HG02885 (cell line): ENCODE results near the gene PAGE4.

ENCODE experiments used
- ATAC-seq: cut with Tn5 transposase; IDR thresholded peaks from one replicate; pipeline ENCODE4 v1.9.1; 2021; ENCODE audit warnings: mild to moderate bottlenecking; ENCODE audit not compliant: unreplicated experiment, poor library complexity

Gene PAGE4, protein sequence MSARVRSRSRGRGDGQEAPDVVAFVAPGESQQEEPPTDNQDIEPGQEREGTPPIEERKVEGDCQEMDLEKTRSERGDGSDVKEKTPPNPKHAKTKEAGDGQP

GRCh38 chrX:49829016-49829415 lies at the start of gene PAGE4:
PAGE4 (plus strand) TSS chrX:49829303; CDS start chrX:49830429, 1,126 bp downstream.
- ATAC-seq, result no peak

DNA sequence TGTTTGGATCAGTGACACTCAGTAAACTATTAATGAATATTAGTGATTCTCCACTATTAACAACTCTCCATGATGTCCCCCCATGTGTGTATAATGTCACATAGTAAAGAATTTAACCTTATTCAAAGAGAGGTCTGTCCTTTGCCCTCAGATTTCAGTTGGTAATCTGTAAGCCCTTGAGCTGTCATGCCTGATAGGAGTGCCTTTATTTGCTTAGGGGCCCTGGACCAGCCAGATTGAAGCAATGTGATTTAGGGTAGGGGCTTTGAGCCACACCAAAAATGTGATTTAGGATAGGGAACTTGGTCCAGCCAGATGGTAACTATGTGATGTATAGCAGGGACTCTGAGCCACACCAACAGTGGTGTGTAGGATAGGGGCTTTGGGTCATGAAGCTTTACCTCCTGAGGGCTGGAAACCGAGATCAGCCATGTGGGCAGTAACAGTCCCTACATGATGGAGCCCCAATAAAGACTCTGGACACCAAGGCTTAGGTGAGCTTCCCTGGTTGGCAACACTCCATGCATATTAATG lies 44.3 kb upstream of the PAGE4 start:
- ATAC-seq, result no peak

GRCh38 chrX:49792376-49792775 lies 36.7 kb upstream of the PAGE4 start:
- no peak for ATAC-seq

DNA sequence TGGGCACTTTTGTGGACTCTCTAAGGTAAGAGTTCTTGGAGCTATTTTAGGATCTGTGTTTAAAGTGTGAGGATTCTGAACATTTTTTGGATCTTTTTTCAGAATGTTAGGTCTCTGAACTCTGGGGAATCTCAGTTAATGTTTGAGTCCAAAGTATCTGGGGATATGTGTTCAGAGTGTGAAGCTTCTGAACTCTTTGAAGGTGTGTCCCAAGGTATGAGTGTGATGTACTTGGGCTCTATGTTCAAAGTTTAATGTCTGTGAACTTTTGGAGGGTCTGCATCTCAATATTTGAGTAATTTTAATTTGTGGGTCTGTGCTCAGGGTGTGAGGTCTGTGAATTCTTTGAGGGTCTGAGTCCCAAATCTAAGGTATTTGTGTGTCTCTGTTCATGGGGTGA lies 35.4 kb upstream of the PAGE4 start:
- no peak for ATAC-seq

DNA sequence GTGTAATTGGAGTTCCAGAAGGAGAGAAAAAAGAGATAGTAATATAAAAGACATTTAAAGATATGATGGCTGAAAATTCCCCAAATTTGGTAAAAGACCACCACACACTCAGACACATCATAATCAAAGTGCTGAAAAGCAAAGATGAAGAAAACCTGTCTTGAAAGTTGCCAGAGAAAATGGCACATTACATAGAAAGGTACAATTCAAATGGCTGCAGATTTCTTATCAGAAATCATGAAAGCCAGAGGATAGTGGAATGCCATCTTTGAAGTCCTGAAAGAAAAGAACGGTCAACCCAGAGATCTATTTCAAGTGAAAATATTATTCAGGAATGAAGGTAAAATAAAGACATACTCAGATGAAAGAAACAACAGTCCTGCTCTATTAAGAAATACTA lies 29.3 kb upstream of the PAGE4 start:
- ATAC-seq, result no peak

DNA sequence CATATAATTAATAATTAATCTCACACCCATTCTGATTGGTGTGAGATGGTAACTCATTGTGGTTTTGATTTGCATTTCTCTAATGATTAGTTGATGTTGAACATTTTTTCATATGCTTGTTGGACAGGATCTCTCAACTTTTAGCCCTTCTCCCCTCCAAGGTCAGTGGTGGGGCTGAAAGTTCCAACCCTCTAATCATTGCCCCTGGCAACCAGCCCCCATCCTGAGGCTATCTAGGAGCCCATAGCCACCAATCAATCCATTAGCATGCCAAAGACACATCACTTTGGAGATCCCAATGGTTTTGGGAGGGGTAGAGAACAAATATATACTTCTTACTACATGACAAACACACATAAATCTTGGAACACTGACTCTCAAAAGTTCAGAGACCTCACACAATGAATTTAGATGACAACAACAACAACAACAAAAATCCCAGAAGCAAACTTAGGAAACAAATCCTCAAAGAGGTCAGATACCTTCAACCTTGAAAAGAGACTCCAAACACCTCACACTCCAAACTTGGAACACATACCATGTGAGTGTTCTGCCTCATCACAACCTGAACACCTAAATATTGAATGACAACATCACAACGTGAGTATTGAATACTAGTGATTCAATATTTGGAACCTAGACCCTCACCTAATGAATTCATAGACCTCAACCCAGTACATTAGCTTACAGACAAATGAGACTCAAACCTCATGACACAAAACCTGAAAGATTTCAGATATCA lies 19.0 kb upstream of the PAGE4 start:
- no peak for ATAC-seq

DNA sequence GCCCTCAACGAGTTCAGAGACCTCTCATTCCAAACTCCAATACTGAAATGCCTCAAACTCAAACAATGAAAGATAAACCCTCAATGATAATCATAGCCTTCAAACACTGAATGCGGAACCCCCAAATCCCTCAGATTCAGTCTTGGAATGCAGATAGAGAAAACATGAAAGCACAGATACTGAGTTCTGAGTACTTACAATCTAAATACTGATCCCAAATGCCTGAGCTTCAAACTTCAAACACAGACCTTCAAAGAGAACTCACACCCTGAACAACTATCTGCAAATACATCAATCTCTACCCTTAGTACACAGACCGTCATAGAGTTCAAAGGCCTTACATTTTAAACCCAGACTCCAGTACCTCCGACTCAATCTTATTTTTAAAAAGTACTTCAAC lies 16.9 kb upstream of the PAGE4 start:
- ATAC-seq, result no peak

DNA sequence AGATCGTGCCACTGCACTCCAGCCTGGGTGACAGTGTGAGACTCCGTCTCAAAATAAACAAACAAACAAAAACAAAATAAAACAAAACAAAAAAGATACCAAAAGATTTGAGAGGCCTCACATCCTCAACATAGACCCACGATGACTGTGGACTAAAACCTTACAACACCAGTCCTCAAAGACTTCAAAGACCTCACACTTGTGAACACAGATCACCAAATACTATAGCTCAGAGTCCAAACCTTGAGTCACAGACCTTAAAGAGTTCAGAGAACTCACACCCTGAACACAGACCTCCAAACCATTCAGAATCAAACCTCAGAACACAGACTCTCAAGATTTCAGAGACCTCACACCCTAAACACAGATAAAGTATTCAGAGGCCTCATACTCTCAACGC lies 12.7 kb upstream of the PAGE4 start:
- ATAC-seq, result no peak

- peak; percentile 63 for ATAC-seq
These were observed 9.3 kb downstream of the PAGE4 start for GRCh38 chrX:49838374-49838773.

- ATAC-seq, result no peak
These were observed 11.6 kb downstream of the PAGE4 start for GRCh38 chrX:49840679-49841078.

DNA sequence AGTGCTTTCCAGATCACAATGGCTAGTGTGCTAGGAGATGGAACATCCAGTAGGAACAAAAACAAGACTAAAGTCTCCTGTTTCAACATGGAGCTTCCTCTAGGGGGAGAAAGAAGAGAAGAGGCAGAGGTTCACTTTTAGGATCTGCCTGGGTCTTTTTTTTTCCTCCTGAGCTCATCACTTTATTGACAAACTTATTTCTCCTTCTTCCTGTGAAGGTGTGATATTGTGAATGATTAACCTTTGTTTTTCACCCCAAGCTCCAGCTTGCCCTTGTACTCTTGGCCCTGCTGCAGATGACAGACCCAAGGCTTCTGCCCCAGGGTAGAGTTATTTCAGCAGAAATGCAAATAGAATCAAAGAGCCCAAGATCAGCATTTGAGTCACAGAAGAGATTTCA lies 13.5 kb downstream of the PAGE4 start:
- no peak for ATAC-seq

- ATAC-seq, result no peak
These were observed 15.5 kb downstream of the PAGE4 start for GRCh38 chrX:49844611-49845010.

DNA sequence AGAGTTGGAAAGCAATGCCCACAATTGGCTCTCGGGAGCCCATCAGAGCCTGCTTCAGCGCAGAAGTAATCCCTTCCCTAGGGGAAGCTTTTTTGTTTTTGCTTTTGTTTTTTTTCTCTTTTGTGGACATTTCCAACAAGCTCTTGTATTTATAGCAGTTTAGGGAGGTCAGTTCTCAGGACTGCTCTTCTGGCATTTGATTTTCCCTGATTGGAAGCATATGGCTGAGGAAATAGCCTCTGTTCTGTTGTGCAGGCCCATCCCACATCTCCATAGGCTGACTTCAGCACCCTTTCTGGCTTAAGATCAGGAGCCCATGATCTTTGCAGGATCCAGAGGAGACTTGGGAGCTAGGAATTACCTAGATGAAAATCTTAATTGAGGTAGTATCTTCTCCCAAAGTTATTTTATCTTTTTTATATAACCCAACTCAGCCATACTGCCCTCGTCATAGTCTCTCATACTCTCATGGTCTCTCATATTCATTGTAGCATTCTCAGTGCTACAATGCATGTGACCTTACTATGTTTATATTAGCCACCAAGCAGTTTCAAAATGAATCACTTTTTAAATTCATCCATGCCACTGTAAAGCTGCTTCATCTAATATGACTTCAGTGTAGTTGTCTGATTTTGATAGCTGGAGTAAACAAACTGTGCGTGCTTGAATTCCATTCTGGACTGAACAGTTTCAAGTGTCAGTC lies 16.7 kb downstream of the PAGE4 start:
- ATAC-seq, result peak; percentile 64

DNA sequence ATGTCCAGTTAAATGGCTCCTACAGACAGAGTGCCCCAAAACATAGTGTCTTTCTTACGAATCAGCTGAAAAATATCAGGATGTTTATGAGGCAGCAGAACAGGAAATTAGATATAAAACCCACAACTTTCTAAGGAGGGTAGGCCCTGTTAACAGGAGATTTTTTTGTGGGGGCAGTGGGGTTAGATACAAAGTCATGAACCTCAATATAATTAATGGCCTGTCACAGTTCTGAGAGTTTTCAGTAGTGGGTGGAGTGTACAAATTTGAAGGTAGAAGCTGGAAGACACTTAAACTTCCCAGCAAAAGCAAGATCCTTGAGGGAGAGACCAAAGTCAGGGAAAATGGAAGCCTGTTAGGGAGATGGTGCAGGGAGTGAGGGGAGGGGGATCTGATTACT lies 17.4 kb downstream of the PAGE4 start:
- ATAC-seq, result no peak

GRCh38 chrX:49848275-49848674 lies 19.2 kb downstream of the PAGE4 start:
- no peak for ATAC-seq

- ATAC-seq, result no peak
These were observed 20.9 kb downstream of the PAGE4 start for GRCh38 chrX:49850028-49850427.

- no peak for ATAC-seq
These were observed 24.6 kb downstream of the PAGE4 start for GRCh38 chrX:49853661-49854060.

GRCh38 chrX:49856819-49857218 lies 27.7 kb downstream of the PAGE4 start:
- no peak for ATAC-seq

DNA sequence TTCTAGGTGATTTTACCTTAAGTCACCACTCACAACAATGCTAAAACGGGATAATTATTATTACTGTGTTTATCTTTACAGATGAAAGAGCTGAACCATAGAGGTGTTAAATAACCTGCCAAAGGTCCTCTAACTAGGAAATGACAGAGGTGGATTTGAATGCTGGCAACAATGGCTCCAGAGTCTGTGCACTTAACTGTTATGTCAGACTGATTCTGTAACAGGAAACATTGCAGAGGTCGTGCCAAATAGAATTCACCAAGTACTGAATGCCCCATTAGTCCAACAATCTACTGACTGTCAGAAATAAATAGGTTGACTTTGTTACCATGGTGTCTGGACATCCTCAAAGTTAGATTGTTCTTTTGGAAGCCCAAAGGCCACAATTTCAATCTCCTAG lies 29.2 kb downstream of the PAGE4 start:
- no peak for ATAC-seq

- no peak for ATAC-seq
These were observed 30.4 kb downstream of the PAGE4 start for GRCh38 chrX:49859491-49859890.

DNA sequence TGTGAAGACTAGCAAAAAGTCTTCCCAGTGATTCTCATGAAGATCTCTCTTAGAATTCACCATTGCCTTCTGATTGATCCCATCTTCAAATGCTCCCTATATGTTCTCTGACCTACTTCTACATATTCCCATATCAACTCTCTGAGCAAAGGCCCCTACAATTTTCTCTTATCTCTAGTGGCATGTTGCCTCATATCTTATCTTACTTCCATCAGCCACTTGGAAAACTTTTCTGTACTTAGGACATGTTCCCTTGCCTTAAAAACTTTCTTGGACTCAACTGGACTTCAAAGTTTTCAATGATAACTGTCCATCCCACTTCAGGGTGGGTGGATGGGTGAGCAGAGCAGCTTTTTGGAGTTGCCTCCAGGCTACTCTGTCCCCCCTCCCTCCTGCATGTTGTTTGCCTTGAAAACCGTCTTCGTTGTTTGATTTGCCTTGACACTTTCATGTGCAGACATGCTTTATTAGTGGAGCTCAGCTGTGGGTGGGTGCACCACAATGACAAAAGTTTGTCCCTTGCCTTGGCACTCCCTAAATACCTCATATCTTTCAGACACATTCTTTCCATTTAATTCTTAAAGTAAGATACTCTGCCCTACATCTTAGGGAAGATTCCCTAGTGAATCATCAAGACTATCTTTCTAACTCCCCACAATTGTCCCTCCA lies 31.9 kb downstream of the PAGE4 start:
- no peak for ATAC-seq
